ENCODE results near the gene CRCP. TPM values are rescaled to one million over a fixed set of nuclear protein-coding genes. Genes with fewer than 3 reads are reported as not detected.

Gene CRCP
- total and polyA plus RNA-seq, 2 of the 13 experiments (the other 11 are each of a cell fraction or from before 2014, with no cell fraction given): 22.7 to 31.0 TPM

Other genes starting within 250 kb of the CRCP start
- 13.9 and 17.3 TPM in 2 replicates for gene VKORC1L1, start 241.8 kb upstream of the CRCP start, total RNA-seq (2016; rRNA removed; fragmentation: Illumina TruSeq; extraction: Trizol)
- 15.3 and 16.5 TPM in 2 replicates for gene VKORC1L1, start 241.8 kb upstream of the CRCP start, polyA plus RNA-seq (2011; rRNA removed)
- gene GUSB, start 132.6 kb upstream of the CRCP start, total RNA-seq (2016; rRNA removed; fragmentation: Illumina TruSeq; extraction: Trizol): 8.8 and 18.8 TPM in 2 replicates
- 57.6 and 60.0 TPM in 2 replicates for gene GUSB, start 132.6 kb upstream of the CRCP start, polyA plus RNA-seq (2011; rRNA removed)
- 63.8 and 71.4 TPM in 2 replicates for gene ASL, start 39.0 kb upstream of the CRCP start, total RNA-seq (2016; rRNA removed; fragmentation: Illumina TruSeq; extraction: Trizol)
- 96.5 and 146 TPM in 2 replicates for gene ASL, start 39.0 kb upstream of the CRCP start, polyA plus RNA-seq (2011; rRNA removed)
- 11.8 and 24.3 TPM in 2 replicates for gene TPST1, start 90.5 kb downstream of the CRCP start, total RNA-seq (2016; rRNA removed; fragmentation: Illumina TruSeq; extraction: Trizol)
- 34.1 and 35.0 TPM in 2 replicates for gene TPST1, start 90.5 kb downstream of the CRCP start, polyA plus RNA-seq (2011; rRNA removed)

All from HepG2 (cell line).